Measurements from ENCODE around the gene RPS18. TPM values are rescaled to one million over a fixed set of nuclear protein-coding genes. Genes with fewer than 3 reads are reported as not detected.

The RPS18 gene
- total and polyA plus RNA-seq, 2 of the 4 experiments (the other 2 are of a cell fraction): 6,577 to 8,417 TPM

GRCh38 chr6:33236328-33236727, 35.5 kb upstream of the RPS18 start:
- no peaks in the 10 kb centered on the region for H3K4me1 ChIP-seq (ENCODE audit: control insufficient read depth, insufficient read depth, low read length)
- no peaks in the 10 kb centered on the region for H3K36me3 ChIP-seq (ENCODE audit: control insufficient read depth, insufficient read depth, low read length)
- no peak overlapping the region for H3K56ac ChIP-seq (ENCODE audit: extremely low read depth, insufficient read depth, low read length)
- no peaks in the 10 kb centered on the region for H3K9me1 ChIP-seq (ENCODE audit: insufficient read depth, low read length)
- H3K4me2 ChIP-seq (ENCODE audit: low read depth, low read length): no peak overlapping the region
- dilution Hi-C loops (cut with HindIII; ENCODE audit: low sequenced_read_pairs, unreplicated experiment) (no loop called here), in situ Hi-C loops (cut with MboI; ENCODE audit: low sequenced_read_pairs) (no loop called here), intact Hi-C loops (cut with micrococcal nuclease) (no loop called here)
- H4K8ac ChIP-seq (ENCODE audit: low read depth in 2 of 2, low read length in 2 of 2): no peak overlapping the region
- H3K9ac ChIP-seq (ENCODE audit: low read depth, low read length): no peak overlapping the region
- ATAC-seq (ENCODE audit: low read depth) (no peak), DNase-seq (no peak)
- no peak overlapping the region for H3K27ac ChIP-seq (ENCODE audit: insufficient read depth, low read length)
- CTCF ChIA-PET: no interaction called here
- H3K14ac ChIP-seq (replicated peaks; ENCODE audit: low read depth, low read length): no peak overlapping the region
- H4K20me1 ChIP-seq (ENCODE audit: insufficient read depth, low read length): no peaks in the 10 kb centered on the region
- no TSS peak for BruUV-seq (replicated peaks)
- H2BK20ac ChIP-seq (ENCODE audit: low read depth, low read length): no peak overlapping the region
- H2AK9ac ChIP-seq (replicated peaks; ENCODE audit: low read depth, low read length, poor library complexity): no peak overlapping the region
- no peak overlapping the region for H3K4me3 ChIP-seq (ENCODE audit: insufficient read depth, low read depth, low read length)
- H2BK15ac ChIP-seq (ENCODE audit: low read depth, low read length): no peak overlapping the region
- TF ChIP-seq RCOR1 (IDR thresholded peaks at IDR 0.05; ENCODE audit: insufficient replicate concordance, low read length) (no peak), POLR2A (IDR thresholded peaks at IDR 0.05; ENCODE audit: low read depth, low read length) (no peak), ELK1 (IDR thresholded peaks at IDR 0.05; ENCODE audit: borderline replicate concordance, low read depth, low read length) (no peak), NFE2L2 (IDR thresholded peaks at IDR 0.05; ENCODE audit: low read depth, low read length) (no peak), MAZ (IDR thresholded peaks at IDR 0.05; ENCODE audit: borderline replicate concordance, low read depth, low read length) (no peak), MXI1 (IDR thresholded peaks at IDR 0.05; ENCODE audit: borderline replicate concordance, low read depth, low read length) (no peak), USF2 (IDR thresholded peaks at IDR 0.05; ENCODE audit: low read depth, low read length) (no peak), FOS (IDR thresholded peaks at IDR 0.05; ENCODE audit: low read depth, low read length) (no peak), CTCF (conservative IDR thresholded peaks at IDR 0.05; ENCODE audit: low read depth, low read length) (no peak), MAFK (IDR thresholded peaks at IDR 0.05; ENCODE audit: low read depth, low read length) (no peak), RFX5 (IDR thresholded peaks at IDR 0.05; ENCODE audit: low read depth, low read length) (no peak), CHD1 (IDR thresholded peaks at IDR 0.05; ENCODE audit: low read depth, low read length) (no peak), SMC3 (IDR thresholded peaks at IDR 0.05; ENCODE audit: low read depth, low read length) (no peak), RAD21 (IDR thresholded peaks at IDR 0.05; ENCODE audit: low read length) (no peak), BHLHE40 (IDR thresholded peaks at IDR 0.05; ENCODE audit: low read depth, low read length) (no peak), CEBPB (IDR thresholded peaks at IDR 0.05; ENCODE audit: low read depth, low read length) (no peak)
- H2AFZ ChIP-seq (replicated peaks; ENCODE audit: low read length, poor library complexity): no peak overlapping the region
- no peak overlapping the region for H3K4ac ChIP-seq (ENCODE audit: low read depth, low read length)
- POLR2A ChIA-PET (ENCODE audit: unreplicated experiment): no interaction called here
- no peak overlapping the region for H2BK5ac ChIP-seq (ENCODE audit: low read depth, low read length, poor library complexity, severe bottlenecking)
- H4K91ac ChIP-seq (ENCODE audit: insufficient read depth, low read depth, low read length): no peak overlapping the region
- no peak overlapping the region for H2AK5ac ChIP-seq (ENCODE audit: low read depth, low read length)
- no peak overlapping the region for H3K18ac ChIP-seq (ENCODE audit: low read depth, low read length)
- H2BK120ac ChIP-seq (ENCODE audit: low read depth, low read length): no peak overlapping the region
- H4K5ac ChIP-seq (ENCODE audit: low read depth, low read length): no peak overlapping the region
- H3K23ac ChIP-seq (ENCODE audit: low read depth, low read length): no peak overlapping the region
- peaks cover 54% of the 10 kb centered on the region for H3K27me3 ChIP-seq (ENCODE audit: control insufficient read depth, insufficient read depth, low read length)
- H3K79me1 ChIP-seq (ENCODE audit: low read depth in 1 of 2, low read length in 2 of 2): no peaks in the 10 kb centered on the region
- no peaks in the 10 kb centered on the region for H3K9me3 ChIP-seq (ENCODE audit: control insufficient read depth, insufficient read depth, low read length)
